ENCODE data around the gene INSL3.

Gene INSL3

GRCh38 chr19:17821190-17821589, at the start of gene INSL3:
INSL3 (minus strand) TSS chr19:17821519; CDS start chr19:17821506, 13 bp downstream.
- no peak for DNase-seq (ENCODE audit: low read depth in 3 of 3)

- no peak for DNase-seq (ENCODE audit: low read depth in 3 of 3)
Measured at GRCh38 chr19:17869114-17869608, 47.8 kb upstream of the INSL3 start.

GRCh38 chr19:17868669-17869068, 47.4 kb upstream of the INSL3 start:
- no peak for DNase-seq (ENCODE audit: low read depth in 3 of 3)

- DNase-seq (ENCODE audit: low read depth in 3 of 3) = no peak
Measured at GRCh38 chr19:17866964-17867486, 45.7 kb upstream of the INSL3 start.

GRCh38 chr19:17866312-17866963, 45.1 kb upstream of the INSL3 start:
- no peak for DNase-seq (ENCODE audit: low read depth in 3 of 3)

GRCh38 chr19:17865364-17866311, 44.3 kb upstream of the INSL3 start:
- DNase-seq (ENCODE audit: low read depth in 3 of 3) = no peak

- DNase-seq (ENCODE audit: low read depth in 3 of 3) = no peak
Measured at GRCh38 chr19:17863520-17864182, 42.3 kb upstream of the INSL3 start.

- no peak for DNase-seq (ENCODE audit: low read depth in 3 of 3)
Measured at GRCh38 chr19:17862711-17863519, 41.6 kb upstream of the INSL3 start.

GRCh38 chr19:17861542-17862402, 40.5 kb upstream of the INSL3 start:
- DNase-seq (ENCODE audit: low read depth in 3 of 3) = no peak

GRCh38 chr19:17860993-17861360, 39.7 kb upstream of the INSL3 start:
- DNase-seq (ENCODE audit: low read depth in 3 of 3) = no peak

- no peak for DNase-seq (ENCODE audit: low read depth in 3 of 3)
Measured at GRCh38 chr19:17860331-17860992, 39.1 kb upstream of the INSL3 start.

GRCh38 chr19:17859533-17860330, 38.4 kb upstream of the INSL3 start, which contains the start of gene RPL18A:
RPL18A (plus strand) TSS chr19:17859910; CDS start chr19:17859957, 47 bp downstream.
- peak; percentile 98 to 99 (median 99) for DNase-seq (ENCODE audit: low read depth in 3 of 3)

GRCh38 chr19:17855280-17856152, 34.2 kb upstream of the INSL3 start:
- DNase-seq (ENCODE audit: low read depth in 3 of 3) = peak; percentile 86 to 91 (median 87)

GRCh38 chr19:17854061-17854460, 32.7 kb upstream of the INSL3 start:
- DNase-seq (ENCODE audit: low read depth in 3 of 3) = no peak

- no peak for DNase-seq (ENCODE audit: low read depth in 3 of 3)
Measured at GRCh38 chr19:17848595-17849292, 27.4 kb upstream of the INSL3 start.

GRCh38 chr19:17847538-17848366, 26.4 kb upstream of the INSL3 start, which contains the start of gene JAK3:
JAK3 (minus strand) TSS chr19:17847982; CDS start chr19:17844417, 3,565 bp downstream.
- peak; percentile 80 to 90 (median 87) for DNase-seq (ENCODE audit: low read depth in 3 of 3)

All from stimulated activated CD4-positive, alpha-beta T cell treated with anti-CD3 and anti-CD28 coated beads, TNF-alpha, amount 100 ng/mL, for 24 hours (primary cell).